GM23338 (cell line): ENCODE data around the gene SMIM14.

ENCODE experiments used
- CREB1 ChIP-seq: fragments of 250-450 bp; sonication (Bioruptor Pico); IDR thresholded peaks from 2 replicates; pipeline ENCODE4 v1.5.0; 2020; ENCODE audit warnings: low read depth, mild to moderate bottlenecking, moderate library complexity
- ETS1 ChIP-seq: IDR thresholded peaks from 2 replicates; pipeline ENCODE4 v1.6.1; 2016; ENCODE audit warnings: antibody characterized with exemption
- EZH2 ChIP-seq: fragments of 200-600 bp; sonication (generic); IDR thresholded peaks from one replicate; pipeline ENCODE4 v1.8.0; 2017; ENCODE audit warnings: antibody characterized with exemption, mild to moderate bottlenecking, low read depth; ENCODE audit not compliant: unreplicated experiment
- EZH2phosphoT487 ChIP-seq: fragments of 200-600 bp; sonication (generic); IDR thresholded peaks from one replicate; pipeline ENCODE4 v1.8.1; 2018; ENCODE audit warnings: antibody characterized with exemption; ENCODE audit not compliant: unreplicated experiment
- JUNB ChIP-seq: IDR thresholded peaks from one replicate; pipeline ENCODE4 v1.6.1; 2016; ENCODE audit warnings: antibody characterized with exemption; ENCODE audit not compliant: unreplicated experiment
- POLR2AphosphoS5 ChIP-seq: IDR thresholded peaks from 2 replicates; pipeline ENCODE4 v1.6.1; 2016; ENCODE audit warnings: antibody characterized with exemption, low read depth
- REST ChIP-seq: IDR thresholded peaks from one replicate; pipeline ENCODE4 v1.6.1; 2018; ENCODE audit warnings: antibody characterized with exemption; ENCODE audit not compliant: unreplicated experiment
- STAT1 ChIP-seq: IDR thresholded peaks from one replicate; pipeline ENCODE4 v1.6.1; 2016; ENCODE audit warnings: antibody characterized with exemption; ENCODE audit not compliant: unreplicated experiment
- ZNF114 ChIP-seq: fragments of 250-450 bp; sonication (Bioruptor Pico); IDR thresholded peaks from 2 replicates; pipeline ENCODE4 v1.5.0; 2020; ENCODE audit warnings: mild to moderate bottlenecking, moderate library complexity
- ZNF331 ChIP-seq: fragments of 250-450 bp; sonication (Bioruptor Pico); IDR thresholded peaks from 2 replicates; pipeline ENCODE4 v1.5.0; 2020; ENCODE audit warnings: low read depth, mild to moderate bottlenecking, moderate library complexity
- TF ChIP-seq, protein P1 (sequence below), 2 experiments: fragments of 200-600 bp in 1 of 2; sonication (generic) in 1 of 2; conservative IDR thresholded peaks; 2 replicates each; pipeline versions ENCODE4 v1.5.1 to v1.6.1; 2016 to 2017; ENCODE audit warnings: antibody characterized with exemption in 2 of 2, low read depth in 2 of 2, mild to moderate bottlenecking in 2 of 2, moderate library complexity in 1 of 2

- no peak for TF ChIP-seq STAT1
- TF ChIP-seq, protein P1, sequence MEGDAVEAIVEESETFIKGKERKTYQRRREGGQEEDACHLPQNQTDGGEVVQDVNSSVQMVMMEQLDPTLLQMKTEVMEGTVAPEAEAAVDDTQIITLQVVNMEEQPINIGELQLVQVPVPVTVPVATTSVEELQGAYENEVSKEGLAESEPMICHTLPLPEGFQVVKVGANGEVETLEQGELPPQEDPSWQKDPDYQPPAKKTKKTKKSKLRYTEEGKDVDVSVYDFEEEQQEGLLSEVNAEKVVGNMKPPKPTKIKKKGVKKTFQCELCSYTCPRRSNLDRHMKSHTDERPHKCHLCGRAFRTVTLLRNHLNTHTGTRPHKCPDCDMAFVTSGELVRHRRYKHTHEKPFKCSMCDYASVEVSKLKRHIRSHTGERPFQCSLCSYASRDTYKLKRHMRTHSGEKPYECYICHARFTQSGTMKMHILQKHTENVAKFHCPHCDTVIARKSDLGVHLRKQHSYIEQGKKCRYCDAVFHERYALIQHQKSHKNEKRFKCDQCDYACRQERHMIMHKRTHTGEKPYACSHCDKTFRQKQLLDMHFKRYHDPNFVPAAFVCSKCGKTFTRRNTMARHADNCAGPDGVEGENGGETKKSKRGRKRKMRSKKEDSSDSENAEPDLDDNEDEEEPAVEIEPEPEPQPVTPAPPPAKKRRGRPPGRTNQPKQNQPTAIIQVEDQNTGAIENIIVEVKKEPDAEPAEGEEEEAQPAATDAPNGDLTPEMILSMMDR (conservative IDR thresholded peaks at IDR 0.05; ENCODE audit: low read depth in 2 of 2), result no peak
- TF ChIP-seq REST, result no peak
- TF ChIP-seq POLR2AphosphoS5, result no peak
- TF ChIP-seq EZH2, result no peak
- no peak for TF ChIP-seq JUNB
- no peak for TF ChIP-seq ETS1
- TF ChIP-seq EZH2phosphoT487, result no peak
- no peak for TF ChIP-seq CREB1 (CRISPR knock-in tag)
- no peak for TF ChIP-seq ZNF114 (CRISPR knock-in tag)
- TF ChIP-seq ZNF331 (CRISPR knock-in tag), result no peak
Measured at GRCh38 chr4:39542611-39543012, 96.1 kb downstream of the SMIM14 start.
